Coronary artery (tissue), 2 donors: ENCODE measurements around the gene DIS3L2.

ENCODE experiments used
- DNase-seq: peaks from one replicate; pipeline ENCODE4 v3.0.0-alpha.2; 2017; ENCODE audit warnings: low spot score
- H3K27ac ChIP-seq, 2 donors: fragments of 200-600 bp; sonication (generic); one replicate each; pipeline ENCODE4 v1.5.1; 2016 to 2019
- H3K4me3 ChIP-seq: fragments of 200-600 bp; sonication (generic); 2 replicates; pipeline ENCODE4 v1.5.1; 2016; ENCODE audit warnings: mild to moderate bottlenecking, moderate library complexity
- CTCF ChIP-seq: fragments of 200-600 bp; sonication (generic); IDR thresholded peaks from one replicate; pipeline ENCODE4 v1.5.1; 2019; ENCODE audit warnings: antibody characterized with exemption

DIS3L2 gene

GRCh38 chr2:232273903-232274643, 312.6 kb downstream of the DIS3L2 start:
- no peak overlapping the region for H3K4me3 ChIP-seq
- DNase-seq = no peak
- H3K27ac ChIP-seq = no peak overlapping the region
- no peak for TF ChIP-seq CTCF

GRCh38 chr2:232275670-232276069, 314.2 kb downstream of the DIS3L2 start:
- Histone ChIP-seq H3K27ac (no peak overlapping the region), H3K4me3 (no peak overlapping the region)
- no peak for TF ChIP-seq CTCF
- no peak for DNase-seq

- TF ChIP-seq CTCF = no peak
- no peak overlapping the region for H3K27ac ChIP-seq
- H3K4me3 ChIP-seq = no peak overlapping the region
- DNase-seq = no peak
Measured at GRCh38 chr2:232276084-232276732, 314.7 kb downstream of the DIS3L2 start.

- no peak for TF ChIP-seq CTCF
- DNase-seq = no peak
- Histone ChIP-seq H3K27ac (no peak overlapping the region), H3K4me3 (no peak overlapping the region)
Measured at GRCh38 chr2:232276733-232277313, 315.3 kb downstream of the DIS3L2 start.

GRCh38 chr2:232278534-232278933, 317.0 kb downstream of the DIS3L2 start:
- Histone ChIP-seq H3K27ac (no peak overlapping the region), H3K4me3 (no peak overlapping the region)
- TF ChIP-seq CTCF = no peak
- no peak for DNase-seq

GRCh38 chr2:232280341-232280740, 318.8 kb downstream of the DIS3L2 start:
- no peak for TF ChIP-seq CTCF
- H3K4me3 ChIP-seq = no peak overlapping the region
- H3K27ac ChIP-seq = no peak overlapping the region
- DNase-seq = no peak
